ENCODE results near the gene PPP2R2C.

Gene PPP2R2C

GRCh38 chr4:6423575-6423974, 48.8 kb downstream of the PPP2R2C start:
- no peak for DNase-seq (ENCODE audit: low spot score)

- no peak for DNase-seq (ENCODE audit: low spot score)
These were observed 49.5 kb downstream of the PPP2R2C start for GRCh38 chr4:6422866-6423265.

GRCh38 chr4:6422105-6422504, 50.3 kb downstream of the PPP2R2C start:
- no peak for DNase-seq (ENCODE audit: low spot score)

- no peak for DNase-seq (ENCODE audit: low spot score)
These were observed 51.0 kb downstream of the PPP2R2C start for GRCh38 chr4:6421397-6421796.

- DNase-seq (ENCODE audit: low spot score) = no peak
These were observed 51.4 kb downstream of the PPP2R2C start for GRCh38 chr4:6420972-6421371.

- DNase-seq (ENCODE audit: low spot score) = no peak
These were observed 52.4 kb downstream of the PPP2R2C start for GRCh38 chr4:6420036-6420435.

- no peak for DNase-seq (ENCODE audit: low spot score)
These were observed 52.9 kb downstream of the PPP2R2C start for GRCh38 chr4:6419452-6420028.

- no peak for DNase-seq (ENCODE audit: low spot score)
These were observed 54.1 kb downstream of the PPP2R2C start for GRCh38 chr4:6418193-6418755.

GRCh38 chr4:6417516-6418050, 54.8 kb downstream of the PPP2R2C start:
- no peak for DNase-seq (ENCODE audit: low spot score)

GRCh38 chr4:6416518-6417286, 55.7 kb downstream of the PPP2R2C start:
- DNase-seq (ENCODE audit: low spot score) = peak; percentile 59

- no peak for DNase-seq (ENCODE audit: low spot score)
These were observed 57.2 kb downstream of the PPP2R2C start for GRCh38 chr4:6415031-6415705.

- no peak for DNase-seq (ENCODE audit: low spot score)
These were observed 57.8 kb downstream of the PPP2R2C start for GRCh38 chr4:6414578-6414977.

GRCh38 chr4:6410664-6411063, 61.8 kb downstream of the PPP2R2C start:
- no peak for DNase-seq (ENCODE audit: low spot score)

GRCh38 chr4:6410068-6410467, 62.3 kb downstream of the PPP2R2C start:
- no peak for DNase-seq (ENCODE audit: low spot score)

- DNase-seq (ENCODE audit: low spot score) = no peak
These were observed 63.0 kb downstream of the PPP2R2C start for GRCh38 chr4:6409381-6409780.

GRCh38 chr4:6408263-6408662, 64.2 kb downstream of the PPP2R2C start:
- no peak for DNase-seq (ENCODE audit: low spot score)

- no peak for DNase-seq (ENCODE audit: low spot score)
These were observed 67.1 kb downstream of the PPP2R2C start for GRCh38 chr4:6405397-6405706.

GRCh38 chr4:6404611-6405396, 67.6 kb downstream of the PPP2R2C start:
- no peak for DNase-seq (ENCODE audit: low spot score)

GRCh38 chr4:6403400-6403685, 69.1 kb downstream of the PPP2R2C start:
- DNase-seq (ENCODE audit: low spot score) = peak; percentile 85

GRCh38 chr4:6402566-6403399, 69.6 kb downstream of the PPP2R2C start:
- peak; percentile 56 for DNase-seq (ENCODE audit: low spot score)

- no peak for DNase-seq (ENCODE audit: low spot score)
These were observed 70.6 kb downstream of the PPP2R2C start for GRCh38 chr4:6401797-6402196.
